ENCODE measurements around the gene PRSS1. TPM values are rescaled to one million over a fixed set of nuclear protein-coding genes. Genes with fewer than 3 reads are reported as not detected.

Gene PRSS1
- total RNA-seq, 1 experiment from 2014 or later, result 7.3 TPM

DNA sequence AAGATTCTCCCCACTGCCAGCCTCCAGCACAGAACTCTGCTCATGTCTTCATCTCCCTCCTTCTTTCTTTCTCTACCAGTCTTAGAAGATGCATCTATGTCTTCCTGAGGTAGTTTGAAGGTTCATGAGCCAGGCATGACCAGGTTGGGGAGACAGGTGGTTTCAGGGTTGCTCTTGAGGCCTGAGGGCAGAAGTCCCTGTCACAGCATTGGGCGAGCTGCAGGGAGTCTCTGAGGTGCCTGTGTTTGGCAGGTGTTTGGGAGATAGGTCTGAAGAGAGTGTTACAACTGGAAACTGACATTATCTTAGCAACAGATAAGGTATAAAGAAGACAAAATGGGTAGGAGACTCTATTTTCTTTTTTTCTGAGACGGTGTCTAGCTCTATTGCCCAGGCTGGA, 40.2 kb downstream of the PRSS1 start:
- DNase-seq (ENCODE audit: low read depth, low spot score), result no peak
- no peaks in the 10 kb centered on the region for H3K36me3 ChIP-seq (ENCODE audit: control insufficient read depth, insufficient read depth, low read length)
- in situ Hi-C loops (cut with HindIII; ENCODE audit: low pct_unique_long_range_greater_than_20kb, low sequenced_read_pairs), result no loop called here
- POLR2A ChIA-PET, result no interaction called here
- no peak overlapping the region for H3K4me3 ChIP-seq (ENCODE audit: low read depth in 2 of 2, low read length in 2 of 2)
- H3K4me1 ChIP-seq (ENCODE audit: control insufficient read depth, insufficient read depth, low read length), result no peaks in the 10 kb centered on the region
- intact Hi-C loops (cut with micrococcal nuclease; ENCODE audit: unreplicated experiment), result loop anchor here (10.0 kb wide), 2 partner anchors 75 to 185 kb away; no protein-coding TSS in a partner anchor
- no TSS peak for BruUV-seq (replicated peaks)
- peaks cover 12% of the 10 kb centered on the region for H3K27me3 ChIP-seq (ENCODE audit: control insufficient read depth, insufficient read depth, low read length)
- CTCF ChIA-PET, result no interaction called here
- TF ChIP-seq TCF7L2 (IDR thresholded peaks at IDR 0.05; ENCODE audit: low read depth, low read length) (no peak), POLR2AphosphoS5 (IDR thresholded peaks at IDR 0.05; ENCODE audit: low read depth, low read length) (no peak), SIN3A (IDR thresholded peaks at IDR 0.05; ENCODE audit: borderline replicate concordance, insufficient read depth, low read depth, low read length) (no peak)
- TF ChIP-seq, protein P1, sequence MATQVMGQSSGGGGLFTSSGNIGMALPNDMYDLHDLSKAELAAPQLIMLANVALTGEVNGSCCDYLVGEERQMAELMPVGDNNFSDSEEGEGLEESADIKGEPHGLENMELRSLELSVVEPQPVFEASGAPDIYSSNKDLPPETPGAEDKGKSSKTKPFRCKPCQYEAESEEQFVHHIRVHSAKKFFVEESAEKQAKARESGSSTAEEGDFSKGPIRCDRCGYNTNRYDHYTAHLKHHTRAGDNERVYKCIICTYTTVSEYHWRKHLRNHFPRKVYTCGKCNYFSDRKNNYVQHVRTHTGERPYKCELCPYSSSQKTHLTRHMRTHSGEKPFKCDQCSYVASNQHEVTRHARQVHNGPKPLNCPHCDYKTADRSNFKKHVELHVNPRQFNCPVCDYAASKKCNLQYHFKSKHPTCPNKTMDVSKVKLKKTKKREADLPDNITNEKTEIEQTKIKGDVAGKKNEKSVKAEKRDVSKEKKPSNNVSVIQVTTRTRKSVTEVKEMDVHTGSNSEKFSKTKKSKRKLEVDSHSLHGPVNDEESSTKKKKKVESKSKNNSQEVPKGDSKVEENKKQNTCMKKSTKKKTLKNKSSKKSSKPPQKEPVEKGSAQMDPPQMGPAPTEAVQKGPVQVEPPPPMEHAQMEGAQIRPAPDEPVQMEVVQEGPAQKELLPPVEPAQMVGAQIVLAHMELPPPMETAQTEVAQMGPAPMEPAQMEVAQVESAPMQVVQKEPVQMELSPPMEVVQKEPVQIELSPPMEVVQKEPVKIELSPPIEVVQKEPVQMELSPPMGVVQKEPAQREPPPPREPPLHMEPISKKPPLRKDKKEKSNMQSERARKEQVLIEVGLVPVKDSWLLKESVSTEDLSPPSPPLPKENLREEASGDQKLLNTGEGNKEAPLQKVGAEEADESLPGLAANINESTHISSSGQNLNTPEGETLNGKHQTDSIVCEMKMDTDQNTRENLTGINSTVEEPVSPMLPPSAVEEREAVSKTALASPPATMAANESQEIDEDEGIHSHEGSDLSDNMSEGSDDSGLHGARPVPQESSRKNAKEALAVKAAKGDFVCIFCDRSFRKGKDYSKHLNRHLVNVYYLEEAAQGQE (IDR thresholded peaks at IDR 0.05; ENCODE audit: insufficient read depth in 1 of 2, low read depth in 2 of 2, low read length in 1 of 2), result no peak
- TF ChIP-seq, protein P2, sequence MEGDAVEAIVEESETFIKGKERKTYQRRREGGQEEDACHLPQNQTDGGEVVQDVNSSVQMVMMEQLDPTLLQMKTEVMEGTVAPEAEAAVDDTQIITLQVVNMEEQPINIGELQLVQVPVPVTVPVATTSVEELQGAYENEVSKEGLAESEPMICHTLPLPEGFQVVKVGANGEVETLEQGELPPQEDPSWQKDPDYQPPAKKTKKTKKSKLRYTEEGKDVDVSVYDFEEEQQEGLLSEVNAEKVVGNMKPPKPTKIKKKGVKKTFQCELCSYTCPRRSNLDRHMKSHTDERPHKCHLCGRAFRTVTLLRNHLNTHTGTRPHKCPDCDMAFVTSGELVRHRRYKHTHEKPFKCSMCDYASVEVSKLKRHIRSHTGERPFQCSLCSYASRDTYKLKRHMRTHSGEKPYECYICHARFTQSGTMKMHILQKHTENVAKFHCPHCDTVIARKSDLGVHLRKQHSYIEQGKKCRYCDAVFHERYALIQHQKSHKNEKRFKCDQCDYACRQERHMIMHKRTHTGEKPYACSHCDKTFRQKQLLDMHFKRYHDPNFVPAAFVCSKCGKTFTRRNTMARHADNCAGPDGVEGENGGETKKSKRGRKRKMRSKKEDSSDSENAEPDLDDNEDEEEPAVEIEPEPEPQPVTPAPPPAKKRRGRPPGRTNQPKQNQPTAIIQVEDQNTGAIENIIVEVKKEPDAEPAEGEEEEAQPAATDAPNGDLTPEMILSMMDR (IDR thresholded peaks at IDR 0.05), result no peak
- no peak overlapping the region for H3K27ac ChIP-seq (ENCODE audit: low read length)
- no peaks in the 10 kb centered on the region for H3K9me3 ChIP-seq (ENCODE audit: control insufficient read depth, insufficient read depth, low read depth, low read length)
- no peak for ATAC-seq

DNA sequence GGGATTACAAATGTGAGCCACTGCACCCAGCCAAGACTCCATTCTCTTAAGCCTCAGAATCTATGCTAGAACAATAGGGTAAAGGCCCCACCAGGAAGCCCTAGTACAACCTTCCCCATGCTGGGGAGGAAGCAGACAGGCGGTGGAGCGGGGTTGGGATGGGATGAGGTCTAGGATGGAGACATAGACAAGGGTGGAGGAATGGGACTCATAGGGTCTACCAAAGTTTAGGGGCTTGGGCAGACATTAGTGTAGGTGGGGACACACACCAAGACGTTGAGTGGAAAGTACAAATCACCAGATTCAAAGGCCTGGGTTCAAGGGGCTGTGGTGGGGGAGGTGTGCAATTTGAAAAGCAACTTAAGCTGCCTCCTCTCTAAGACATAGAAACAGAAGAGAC, 40.8 kb downstream of the PRSS1 start:
- Histone ChIP-seq H3K36me3 (ENCODE audit: control insufficient read depth, insufficient read depth, low read length) (no peaks in the 10 kb centered on the region), H3K4me1 (ENCODE audit: control insufficient read depth, insufficient read depth, low read length) (no peaks in the 10 kb centered on the region), H3K27me3 (ENCODE audit: control insufficient read depth, insufficient read depth, low read length) (peaks cover 15% of the 10 kb centered on the region), H3K27ac (ENCODE audit: low read length) (no peak overlapping the region), H3K9me3 (ENCODE audit: control insufficient read depth, insufficient read depth, low read depth, low read length) (no peaks in the 10 kb centered on the region), H3K4me3 (ENCODE audit: low read depth in 2 of 2, low read length in 2 of 2) (no peak overlapping the region)
- CTCF ChIA-PET, result interaction anchor here (0.6 kb wide), 1 partner anchor 24 kb away, joined by 7 read pairs; no protein-coding TSS in a partner anchor
- TF ChIP-seq, protein P2 (IDR thresholded peaks at IDR 0.05), result no peak
- TF ChIP-seq TCF7L2 (IDR thresholded peaks at IDR 0.05; ENCODE audit: low read depth, low read length) (no peak), SIN3A (IDR thresholded peaks at IDR 0.05; ENCODE audit: borderline replicate concordance, insufficient read depth, low read depth, low read length) (no peak)
- DNase-seq (ENCODE audit: low read depth, low spot score) (no peak), ATAC-seq (no peak)
- no TSS peak for BruUV-seq (replicated peaks)
- intact Hi-C loops (cut with micrococcal nuclease; ENCODE audit: unreplicated experiment) (no loop called here), in situ Hi-C loops (cut with HindIII; ENCODE audit: low pct_unique_long_range_greater_than_20kb, low sequenced_read_pairs) (no loop called here)
- POLR2A ChIA-PET, result interaction anchor here (0.7 kb wide), 1 partner anchor 101 kb away, joined by 3 read pairs; no protein-coding TSS in a partner anchor

Measured in Panc1 (cell line).